ENCODE data around the gene OGDH. TPM values are rescaled to one million over a fixed set of nuclear protein-coding genes. Genes with fewer than 3 reads are reported as not detected.

OGDH gene
- 113 and 126 TPM in 2 replicates for total RNA-seq

DNA sequence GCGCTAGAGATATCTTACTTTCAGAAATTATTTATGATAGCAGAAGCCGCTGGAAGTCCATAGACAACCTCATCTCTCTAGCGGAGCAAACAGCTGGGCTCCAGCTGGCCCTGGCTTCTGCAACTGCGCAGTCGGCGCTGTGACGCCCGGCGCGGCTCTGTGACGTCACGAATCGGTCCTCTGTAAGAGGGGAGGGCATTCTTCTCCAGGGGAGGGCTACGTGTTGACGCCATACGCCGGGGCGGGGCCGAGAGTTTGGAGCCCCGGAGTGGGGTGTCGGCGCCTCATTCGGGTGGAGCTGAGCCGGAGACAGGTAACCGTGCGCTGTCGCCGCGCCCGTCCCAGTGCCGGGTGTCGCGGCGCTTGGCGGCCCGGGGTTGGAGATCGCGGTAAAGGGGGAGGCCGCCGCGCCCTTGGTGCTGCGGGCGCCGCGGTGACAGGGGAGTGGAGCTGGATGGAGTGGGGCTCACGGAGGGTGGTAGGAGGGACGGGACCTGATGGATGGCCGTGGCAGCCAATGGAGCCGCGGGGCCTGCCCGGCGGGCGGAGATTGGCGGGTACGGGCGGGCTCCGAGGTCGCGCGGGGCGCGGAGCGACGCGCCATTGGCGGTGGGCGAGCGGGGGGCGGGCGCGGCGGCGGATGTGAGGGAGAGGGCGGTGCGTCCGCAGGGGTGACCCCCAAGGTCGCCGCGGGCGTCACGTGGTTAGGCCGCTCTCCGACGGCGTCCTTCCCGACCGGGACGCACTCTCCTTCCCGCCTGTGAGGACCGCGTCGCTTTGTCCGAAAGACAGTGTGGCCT lies at the start of gene OGDH:
TSS of gene OGDH (plus strand) at position 287 of the 800 bp plus-strand sequence. CDS start 17,717 bp downstream, outside the sequence.

DNA sequence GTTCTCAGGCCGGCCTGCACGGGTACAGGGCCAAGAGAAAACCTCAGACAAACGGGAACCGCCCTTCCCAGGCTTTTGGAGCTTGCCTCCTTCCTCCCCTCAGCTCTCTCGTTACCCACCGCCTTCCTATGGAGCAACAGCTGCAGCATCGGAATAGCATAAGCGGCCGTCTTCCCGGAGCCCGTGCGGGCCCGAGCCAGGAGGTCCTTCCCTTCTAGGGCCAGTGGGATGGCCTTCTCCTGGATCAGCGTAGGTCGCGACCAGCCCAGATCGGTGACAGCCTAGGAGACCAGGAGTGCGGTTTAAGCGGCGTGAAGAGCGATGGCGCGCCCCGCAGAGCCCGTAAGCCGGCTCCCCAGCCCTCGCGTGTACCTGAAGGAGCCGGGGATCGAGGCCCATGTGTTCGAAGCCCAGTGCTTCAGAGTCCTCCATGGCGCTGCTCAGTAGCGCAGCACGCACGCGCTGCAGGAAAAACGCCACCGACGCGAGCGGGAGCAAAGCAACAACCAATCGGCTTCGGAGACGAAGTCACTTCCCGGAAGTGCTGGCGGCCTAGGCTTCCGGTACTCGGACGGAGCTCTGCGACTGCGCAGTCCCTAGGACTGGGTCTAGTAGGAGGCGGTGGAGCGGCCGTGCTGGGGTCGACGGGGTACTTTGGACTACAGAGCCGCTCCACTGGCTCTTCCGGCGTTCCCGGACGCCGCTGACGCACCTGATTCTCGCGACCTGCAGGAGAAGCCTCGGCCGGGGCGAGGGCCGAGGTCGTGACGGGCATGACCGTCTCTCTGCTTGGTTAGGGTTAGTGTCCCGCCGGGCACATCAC lies 32.8 kb upstream of the OGDH start, which contains the start of gene DDX56:
TSS of gene DDX56 (minus strand) at position 445 of the 823 bp plus-strand sequence. CDS start at position 432, 13 bp downstream.

DNA sequence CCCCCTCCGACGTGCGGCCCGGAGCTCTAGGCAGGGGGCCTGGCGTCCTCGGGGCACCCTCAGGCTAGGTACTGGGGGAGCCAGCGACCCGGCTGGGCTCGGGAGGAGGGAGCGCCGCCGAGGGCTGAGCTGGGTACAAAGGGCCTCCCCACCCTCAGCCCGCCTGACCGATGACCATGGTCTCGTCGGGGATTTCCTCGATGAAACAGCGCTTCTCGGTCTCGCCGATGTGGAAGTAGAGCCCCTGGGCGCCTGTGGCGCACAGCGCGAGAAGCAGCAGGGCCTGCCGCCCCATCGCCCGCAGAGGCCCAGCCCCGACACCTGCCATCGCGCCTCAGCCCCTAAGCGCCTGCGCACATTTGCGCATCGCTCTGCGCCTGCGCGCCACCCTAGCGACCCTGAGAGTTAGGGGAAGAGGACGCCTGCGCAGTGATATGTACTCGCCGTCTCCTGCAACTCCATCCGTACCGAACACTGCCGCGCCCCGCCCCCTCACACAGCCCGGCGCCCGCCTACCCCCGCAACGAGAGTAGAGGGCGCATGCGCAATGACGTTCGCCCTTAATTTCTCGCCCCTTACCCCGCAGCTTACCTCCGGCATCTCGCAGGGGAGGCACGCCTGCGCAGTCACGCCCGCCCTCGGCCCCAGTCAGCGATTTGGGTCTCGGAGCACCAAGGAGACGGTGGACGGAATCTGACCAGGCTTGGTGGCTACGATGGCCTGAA lies 24.4 kb upstream of the OGDH start, which contains the start of gene TMED4:
TSS of gene TMED4 (minus strand) at position 353 of the 725 bp plus-strand sequence. CDS start at position 328, 25 bp downstream.

DNA sequence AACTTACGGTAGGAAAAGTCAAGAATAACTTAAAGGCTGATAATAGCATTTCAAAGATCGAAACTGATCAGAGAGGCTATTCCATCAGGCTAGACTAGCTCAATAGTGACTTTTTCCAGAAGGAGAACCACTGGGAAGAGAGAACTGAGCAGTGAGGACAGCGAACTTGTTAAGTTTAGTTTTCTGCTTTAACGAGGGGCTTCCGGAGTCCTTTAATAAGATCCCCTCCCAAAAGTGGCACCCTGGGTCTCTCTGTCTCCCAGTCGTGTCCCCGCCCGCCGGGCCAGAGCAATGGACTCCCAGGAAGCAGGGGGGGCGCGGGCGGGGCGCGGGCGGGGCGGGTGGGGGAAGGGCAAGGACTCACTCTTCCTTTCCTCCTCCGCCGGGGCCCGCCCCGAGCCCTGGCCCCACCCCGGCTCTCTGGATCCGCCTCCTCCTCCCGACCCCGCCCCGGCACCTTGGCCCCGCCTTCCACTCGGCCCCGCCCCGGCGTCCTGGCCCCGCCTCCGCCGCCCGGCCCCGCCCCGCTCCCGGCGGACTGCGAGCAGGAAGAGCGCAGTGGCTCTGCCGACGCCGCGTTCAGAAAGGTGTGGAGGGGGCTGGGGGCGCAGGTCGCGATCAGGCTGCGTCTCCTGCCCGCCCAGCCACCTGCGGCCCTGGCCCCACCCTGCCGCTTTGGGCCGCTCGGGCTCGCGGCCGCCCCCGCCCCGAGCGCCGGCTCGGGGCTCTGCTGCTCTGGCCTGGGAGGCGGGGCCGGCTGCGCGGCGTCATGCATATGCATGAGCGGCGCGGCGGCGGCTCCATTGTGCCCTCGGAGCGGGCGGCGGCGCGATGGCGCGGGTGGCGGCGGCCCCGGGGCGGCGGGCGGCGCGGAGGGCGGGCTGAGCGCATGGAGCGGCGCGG lies 141.9 kb downstream of the OGDH start, which contains the start of gene ZMIZ2:
TSS of gene ZMIZ2 (plus strand) at position 803 of the 903 bp plus-strand sequence. CDS start 7,403 bp downstream, outside the sequence.

Other genes starting within 250 kb of the OGDH start
- gene NUDCD3, start 116.0 kb upstream of the OGDH start, total RNA-seq: 34.7 and 61.1 TPM in 2 replicates
- not detected in 2 replicates for gene NPC1L1, start 65.3 kb upstream of the OGDH start, total RNA-seq
- gene DDX56, start 32.7 kb upstream of the OGDH start, total RNA-seq: 62.3 and 67.3 TPM in 2 replicates
- 84.8 and 126 TPM in 2 replicates for gene TMED4, start 24.4 kb upstream of the OGDH start, total RNA-seq
- gene ZMIZ2, start 142.2 kb downstream of the OGDH start, total RNA-seq: 7.1 and 10.1 TPM in 2 replicates
- 3,984 and 4,923 TPM in 2 replicates for gene PPIA, start 190.1 kb downstream of the OGDH start, total RNA-seq
- 151 and 162 TPM in 2 replicates for gene H2AZ2, start 241.5 kb downstream of the OGDH start, total RNA-seq

Measured in myometrial cell (primary cell).